ENCODE measurements around the gene KIF22.
A peak's percentile ranks its signal among the peaks of the same experiment; 100 is the strongest.

KIF22 gene

GRCh38 chr16:29804455-29805231 is 14.1 kb downstream of the KIF22 start:
- DNase-seq, result no peak

- DNase-seq, result peak; percentile 97
Observed at GRCh38 chr16:29805232-29806098, 14.9 kb downstream of the KIF22 start.

GRCh38 chr16:29806099-29806579 is 15.6 kb downstream of the KIF22 start, which contains the start of gene MAZ:
TSS of gene MAZ (plus strand) at chr16:29806529. CDS start at chr16:29806702, 173 bp downstream.
- DNase-seq, result no peak

GRCh38 chr16:29806641-29807425 is 16.3 kb downstream of the KIF22 start:
- DNase-seq, result peak; percentile 33

- DNase-seq, result peak; percentile 91
Observed at GRCh38 chr16:29807426-29808218, 17.1 kb downstream of the KIF22 start.

GRCh38 chr16:29808219-29808900 is 17.8 kb downstream of the KIF22 start:
- DNase-seq, result peak; percentile 18

- DNase-seq, result no peak
Observed at GRCh38 chr16:29809031-29809747, 18.6 kb downstream of the KIF22 start.

GRCh38 chr16:29809850-29810698 is 19.5 kb downstream of the KIF22 start:
- peak; percentile 42 for DNase-seq

GRCh38 chr16:29810699-29811169 is 20.2 kb downstream of the KIF22 start:
- no peak for DNase-seq

- peak; percentile 86 for DNase-seq
Observed at GRCh38 chr16:29811170-29811895, 20.8 kb downstream of the KIF22 start.

GRCh38 chr16:29811896-29812665 is 21.5 kb downstream of the KIF22 start, which contains the start of gene PRRT2:
TSS of gene PRRT2 (plus strand) at chr16:29812193. CDS start at chr16:29813055, 862 bp downstream.
- DNase-seq, result peak; percentile 44

- no peak for DNase-seq
Observed at GRCh38 chr16:29812754-29813643, 22.4 kb downstream of the KIF22 start.

- no peak for DNase-seq
Observed at GRCh38 chr16:29813644-29814562, 23.4 kb downstream of the KIF22 start.

GRCh38 chr16:29814592-29814991 is 24.0 kb downstream of the KIF22 start:
- DNase-seq, result no peak

GRCh38 chr16:29815032-29815721 is 24.6 kb downstream of the KIF22 start:
- DNase-seq, result no peak
